ENCODE data around the gene MRPL50.
"Not testable (repeated sequence)": the region's sequence is repeated elsewhere in the genome, so short reads cannot be mapped to it uniquely, and the experiment has no call there.

Gene MRPL50

DNA sequence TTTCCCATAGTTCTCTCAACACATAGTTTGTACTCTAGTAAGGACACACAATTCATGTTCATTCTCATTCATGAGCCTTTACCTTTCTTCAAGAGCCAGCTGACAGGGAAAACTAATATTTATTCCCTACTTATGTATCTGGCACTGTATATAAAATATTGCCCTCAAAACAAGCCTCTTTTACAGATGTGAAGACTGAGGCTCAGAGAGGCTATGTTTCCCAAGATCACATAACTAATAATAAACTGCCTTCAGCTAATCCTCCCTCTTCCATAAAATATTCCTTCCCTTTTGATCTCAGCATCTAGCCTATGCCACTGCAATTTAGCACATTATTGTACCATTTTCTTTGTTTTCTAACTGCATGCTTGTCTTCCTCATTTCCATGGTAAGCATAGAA is 19.0 kb upstream of the MRPL50 start:
- no peak for DNase-seq

- no peak for DNase-seq
Observed at GRCh38 chr9:101415578-101415977, 17.2 kb upstream of the MRPL50 start.

DNA sequence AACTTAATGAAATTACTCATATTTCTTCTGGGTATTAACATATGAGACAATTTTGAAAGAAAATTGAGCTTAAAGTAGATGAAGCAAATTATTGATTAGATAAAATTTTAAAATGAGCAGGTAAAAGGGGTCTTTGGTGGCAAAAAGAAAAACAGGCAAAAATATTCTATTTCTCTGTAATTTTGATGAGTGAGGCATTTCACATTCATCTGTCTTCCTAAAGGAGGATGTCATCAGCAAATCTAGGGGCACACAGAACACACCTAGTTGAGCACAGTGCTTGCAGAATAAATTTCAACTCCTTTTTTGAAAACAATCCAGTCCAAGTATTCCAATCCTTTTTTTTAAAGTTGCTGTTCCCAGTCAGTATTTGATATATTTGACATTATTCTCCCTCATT is 16.4 kb upstream of the MRPL50 start:
- DNase-seq, result no peak

- no peak for DNase-seq
Observed at GRCh38 chr9:101409079-101409477, 10.7 kb upstream of the MRPL50 start.

DNA sequence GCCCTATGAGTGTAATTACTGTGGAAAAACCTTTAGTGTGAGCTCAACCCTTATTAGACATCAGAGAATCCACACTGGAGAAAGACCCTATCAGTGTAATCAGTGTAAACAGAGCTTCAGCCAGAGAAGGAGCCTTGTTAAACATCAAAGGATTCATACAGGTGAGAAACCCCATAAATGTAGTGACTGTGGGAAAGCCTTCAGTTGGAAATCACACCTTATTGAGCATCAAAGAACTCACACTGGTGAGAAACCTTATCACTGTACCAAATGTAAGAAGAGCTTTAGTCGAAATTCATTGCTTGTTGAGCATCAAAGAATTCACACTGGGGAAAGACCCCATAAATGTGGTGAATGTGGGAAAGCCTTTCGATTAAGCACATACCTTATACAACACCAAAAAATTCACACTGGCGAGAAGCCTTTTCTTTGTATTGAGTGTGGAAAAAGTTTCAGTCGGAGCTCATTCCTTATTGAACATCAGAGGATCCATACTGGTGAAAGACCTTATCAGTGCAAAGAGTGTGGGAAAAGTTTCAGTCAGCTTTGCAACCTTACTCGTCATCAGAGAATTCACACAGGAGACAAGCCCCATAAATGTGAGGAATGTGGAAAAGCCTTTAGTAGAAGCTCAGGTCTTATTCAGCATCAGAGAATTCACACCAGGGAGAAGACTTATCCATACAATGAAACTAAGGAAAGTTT is 10.1 kb upstream of the MRPL50 start:
- DNase-seq, result no peak

DNA sequence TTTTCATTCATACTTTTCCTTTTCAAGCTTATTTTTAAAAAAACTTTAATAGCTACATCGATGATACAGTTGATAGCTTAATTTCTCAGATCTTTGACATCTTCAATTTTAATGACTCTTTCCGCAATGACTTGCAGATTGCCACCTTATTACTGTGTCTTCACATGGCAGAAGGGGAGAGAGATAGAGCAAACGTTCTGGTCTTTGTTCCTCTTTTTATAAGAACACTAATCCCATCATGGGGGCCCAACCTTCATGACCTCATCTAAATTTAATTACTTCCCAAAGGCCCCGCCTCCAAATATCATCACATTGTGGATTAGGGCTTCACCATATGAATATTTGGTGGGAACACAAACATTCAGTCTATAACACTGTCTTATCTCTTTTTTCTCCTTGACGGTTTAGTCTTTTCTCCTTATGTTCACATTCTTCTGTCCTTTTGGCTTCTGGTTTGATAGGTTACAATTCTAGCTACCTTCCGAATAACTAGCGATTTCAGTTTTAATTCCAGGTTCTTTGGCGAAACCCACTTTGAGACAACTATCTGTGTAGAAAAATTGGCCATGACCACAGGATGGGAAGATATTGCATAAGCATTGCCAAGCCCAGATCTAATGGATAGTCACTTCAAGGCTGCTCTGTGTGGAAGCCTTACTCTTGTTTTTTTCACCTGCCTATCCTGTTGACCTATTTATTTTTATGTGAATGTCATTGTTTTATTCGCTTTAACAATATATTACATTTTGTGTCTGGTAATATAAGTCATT is 5.3 kb upstream of the MRPL50 start:
- no peak for DNase-seq

DNA sequence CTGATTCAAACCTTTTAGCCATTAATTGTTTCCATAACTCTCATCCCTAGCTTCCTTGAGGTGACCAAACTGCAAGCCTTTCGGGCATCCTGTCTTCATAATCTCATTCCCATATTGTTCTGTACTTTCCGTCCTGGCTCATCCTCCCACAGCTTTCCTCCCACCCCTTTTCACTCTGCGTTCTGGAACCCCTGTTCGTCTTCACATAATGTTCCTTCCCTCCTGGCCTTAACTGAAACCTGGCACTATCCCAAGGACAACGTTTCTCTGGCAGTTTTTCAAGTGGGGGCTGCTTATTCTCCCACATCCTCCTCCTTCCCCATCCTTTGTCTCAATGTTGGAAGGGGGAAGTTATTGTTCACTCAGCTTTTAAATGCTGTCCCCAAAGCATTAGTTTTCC is 1.7 kb upstream of the MRPL50 start:
- peak; percentile 26 for DNase-seq

- no peak for DNase-seq
Observed at GRCh38 chr9:101399643-101399970, 1.2 kb upstream of the MRPL50 start.

DNA sequence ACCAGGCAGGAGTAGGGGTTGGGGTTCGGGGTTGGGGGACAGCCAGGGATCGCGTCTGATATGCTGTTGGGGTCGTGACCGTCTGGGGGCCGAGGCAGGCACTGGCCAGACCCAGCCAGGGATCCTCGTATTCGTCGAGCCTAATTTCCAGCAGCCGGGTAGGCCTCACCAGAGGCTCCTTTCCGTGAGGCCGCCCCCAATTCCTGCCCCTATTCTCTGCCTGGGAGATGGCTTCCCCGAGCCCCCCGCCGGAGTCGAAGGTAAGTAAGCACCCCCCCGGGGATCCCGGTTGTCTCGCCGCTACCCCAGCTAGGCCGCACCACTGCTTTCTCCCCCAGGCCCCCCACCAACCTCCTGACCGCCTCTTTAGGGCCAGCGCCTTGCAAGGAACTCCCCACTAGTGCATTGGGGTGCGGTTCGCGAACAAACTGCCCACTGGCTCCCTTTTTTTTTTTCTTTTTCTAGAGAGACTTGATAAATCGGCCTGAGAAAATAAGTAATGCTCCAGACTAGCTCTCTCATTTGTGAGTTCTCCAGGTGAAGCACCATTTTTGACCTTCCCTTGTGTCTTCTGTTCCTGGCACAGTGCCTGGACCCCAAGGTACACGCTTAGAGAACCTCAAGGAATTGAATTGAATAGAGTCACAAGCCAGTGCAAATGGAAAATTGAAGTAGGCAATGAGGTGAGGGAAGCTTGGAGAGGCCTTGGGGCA is 668 bp upstream of the MRPL50 start:
- DNase-seq, result no peak

DNA sequence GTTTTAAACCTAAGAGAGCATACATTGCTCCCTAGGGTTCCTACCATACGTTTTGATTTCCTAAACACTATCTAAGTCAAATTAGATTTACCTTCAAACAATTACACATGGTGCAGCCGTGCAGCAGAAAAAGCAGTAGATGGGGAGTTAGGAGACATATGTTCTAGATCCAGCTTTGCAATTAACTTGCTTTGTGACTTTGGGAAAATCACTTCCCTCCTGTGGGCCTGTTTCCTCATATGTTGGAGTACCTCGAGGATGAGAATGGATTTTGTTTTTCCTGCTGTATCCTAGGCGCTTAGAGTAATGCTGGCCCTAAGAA is 711 bp downstream of the MRPL50 start:
- no peak for DNase-seq

DNA sequence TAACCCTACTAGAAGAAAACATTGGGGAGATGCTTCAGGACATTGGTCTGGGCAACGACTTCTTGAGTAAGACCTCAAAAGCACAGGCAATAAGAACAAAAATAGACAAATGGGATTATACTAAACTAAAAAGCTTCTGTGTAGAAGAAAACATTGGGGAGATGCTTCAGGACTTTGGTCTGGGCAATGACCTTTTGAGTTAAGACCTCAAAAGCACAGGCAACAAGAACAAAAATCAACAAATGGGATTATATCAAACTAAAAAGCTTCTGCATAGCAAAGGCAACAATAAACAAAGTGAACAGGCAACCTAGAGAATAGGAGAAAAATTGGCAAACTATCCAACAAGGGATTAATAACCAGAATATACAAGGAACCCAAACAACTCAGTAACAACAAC is 3.7 kb downstream of the MRPL50 start:
- no peak for DNase-seq

GRCh38 chr9:101393135-101393534 is 5.3 kb downstream of the MRPL50 start:
- DNase-seq, result no peak

DNA sequence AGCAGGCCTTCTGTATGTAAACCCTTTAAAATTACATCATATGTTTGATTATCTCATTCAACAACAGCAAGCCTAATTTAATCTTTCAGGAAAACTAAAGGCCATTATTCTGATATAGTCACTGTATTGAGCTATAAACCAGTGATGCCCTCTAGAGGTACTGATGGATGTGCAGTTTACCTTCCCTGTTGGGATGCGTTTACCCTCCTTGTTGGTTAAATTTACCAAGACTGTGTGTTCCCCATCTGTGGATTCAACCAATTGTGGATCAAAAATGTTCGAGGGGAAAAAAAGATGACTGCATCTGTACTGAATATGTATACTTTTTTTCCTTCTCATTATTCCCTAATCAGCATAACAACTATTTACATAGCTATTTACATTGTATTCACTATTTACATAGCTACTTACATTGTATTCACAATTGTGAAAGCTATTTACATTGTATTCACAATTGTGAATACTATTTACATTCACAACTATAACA is 9.9 kb downstream of the MRPL50 start:
- DNase-seq, result no peak

DNA sequence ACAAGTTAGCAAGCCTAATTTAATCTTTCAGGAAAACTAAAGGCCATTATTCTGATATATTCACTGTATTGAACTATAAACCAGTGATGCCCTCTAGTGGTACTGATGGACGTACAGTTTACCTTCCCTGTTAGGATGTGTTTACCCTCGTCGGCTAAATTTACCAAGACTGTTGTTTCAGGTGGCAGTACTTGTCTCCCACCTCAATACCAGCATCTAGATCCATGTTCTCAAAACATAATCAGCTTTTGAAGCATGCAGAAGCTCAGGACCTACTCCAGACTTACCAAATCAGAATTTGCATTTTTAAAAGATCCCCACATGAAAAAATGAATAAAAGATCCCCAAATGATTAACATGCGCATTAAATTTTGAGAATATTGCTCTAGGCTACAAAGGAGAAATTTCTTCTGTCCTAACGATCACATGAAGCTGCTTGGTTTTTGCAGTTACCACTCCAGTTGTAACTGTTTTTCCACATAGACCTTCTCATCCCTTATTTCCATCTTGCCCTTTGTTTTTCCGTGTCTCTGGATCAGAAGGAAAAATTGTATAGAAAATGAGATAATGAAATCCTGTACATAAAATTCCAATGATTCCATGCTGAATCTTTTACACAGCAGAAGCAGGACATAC is 10.4 kb downstream of the MRPL50 start:
- DNase-seq, result no peak

- not testable (repeated sequence) for DNase-seq
Observed at GRCh38 chr9:101384873-101385536, 13.4 kb downstream of the MRPL50 start, which contains the start of gene BAAT. BAAT (minus strand) TSS chr9:101385006; CDS start chr9:101371404, 13,602 bp downstream.

GRCh38 chr9:101383361-101383760 is 15.1 kb downstream of the MRPL50 start:
- no peak for DNase-seq

- DNase-seq, result no peak
Observed at GRCh38 chr9:101381833-101382342, 16.5 kb downstream of the MRPL50 start.

DNA sequence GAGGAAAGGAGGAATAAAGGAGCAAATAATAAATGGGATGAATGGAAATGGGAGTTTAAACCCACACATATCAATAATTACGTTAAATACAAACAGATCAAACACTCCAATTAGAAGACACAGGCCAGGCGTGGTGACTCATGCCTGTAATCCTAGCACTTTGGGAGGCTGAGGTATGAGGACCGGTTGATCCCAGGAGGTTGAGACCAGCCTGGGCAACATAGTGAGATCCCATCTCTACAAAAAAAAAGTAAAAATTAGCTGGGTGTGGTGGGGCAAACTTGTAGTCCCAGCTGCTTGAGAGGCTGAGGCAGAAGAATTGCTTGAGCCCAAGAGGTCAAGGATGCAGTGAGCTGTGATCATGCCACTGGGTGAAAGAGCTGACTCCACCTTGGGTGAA is 17.3 kb downstream of the MRPL50 start:
- no peak for DNase-seq

DNA sequence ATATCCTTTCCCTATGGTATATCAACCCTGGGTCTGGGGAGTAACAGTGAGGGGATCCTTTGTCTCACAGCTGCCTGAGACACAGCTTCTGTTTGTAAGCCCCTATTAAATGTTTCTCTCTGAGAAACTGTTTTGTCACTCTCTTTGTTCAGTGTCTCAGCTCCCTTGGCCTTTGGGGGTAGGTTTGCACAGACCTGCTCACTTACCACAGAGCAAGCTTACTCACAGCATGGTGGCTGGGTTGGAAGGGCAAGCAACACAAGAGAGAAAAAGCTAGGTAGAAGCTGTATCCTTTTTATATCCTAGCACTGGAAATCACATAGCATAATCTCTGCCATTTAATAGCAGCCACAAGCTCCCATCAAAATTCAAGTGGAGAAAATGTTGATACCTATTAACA is 18.1 kb downstream of the MRPL50 start:
- DNase-seq, result no peak

DNA sequence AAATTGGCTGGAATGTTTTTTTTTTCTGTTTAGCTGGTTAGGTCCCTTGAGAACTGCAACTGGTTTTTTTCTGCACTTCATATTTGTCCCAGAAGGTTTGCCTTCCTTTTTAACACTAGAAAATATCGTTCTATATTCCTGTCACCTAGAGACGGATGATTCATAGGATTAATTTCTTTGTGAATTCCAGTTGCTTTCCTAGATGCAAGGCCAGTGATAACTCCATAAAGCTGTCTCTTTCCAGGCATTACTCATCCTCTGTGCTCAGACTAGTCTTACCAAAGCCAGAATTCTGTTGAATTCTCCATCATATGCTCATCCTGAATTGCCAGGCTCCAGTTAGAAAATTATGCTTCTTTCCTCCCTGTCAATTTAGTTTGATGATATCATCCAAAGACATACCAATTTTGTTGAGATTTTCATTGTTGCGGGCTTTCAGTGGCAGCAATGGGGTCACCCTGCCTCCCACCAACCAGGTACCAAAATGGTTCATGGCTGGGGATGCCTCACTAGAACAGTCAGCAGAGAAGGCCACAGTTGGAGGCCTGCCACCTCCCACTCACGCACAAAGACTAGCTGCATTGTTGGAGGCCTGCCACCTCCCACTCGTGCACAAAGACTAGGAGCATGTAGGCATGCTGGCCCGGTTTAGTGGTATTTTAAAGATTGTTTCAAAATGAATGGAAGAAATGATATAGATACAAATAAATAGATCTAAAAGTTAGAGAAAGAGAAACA is 22.1 kb downstream of the MRPL50 start:
- no peak for DNase-seq

DNA sequence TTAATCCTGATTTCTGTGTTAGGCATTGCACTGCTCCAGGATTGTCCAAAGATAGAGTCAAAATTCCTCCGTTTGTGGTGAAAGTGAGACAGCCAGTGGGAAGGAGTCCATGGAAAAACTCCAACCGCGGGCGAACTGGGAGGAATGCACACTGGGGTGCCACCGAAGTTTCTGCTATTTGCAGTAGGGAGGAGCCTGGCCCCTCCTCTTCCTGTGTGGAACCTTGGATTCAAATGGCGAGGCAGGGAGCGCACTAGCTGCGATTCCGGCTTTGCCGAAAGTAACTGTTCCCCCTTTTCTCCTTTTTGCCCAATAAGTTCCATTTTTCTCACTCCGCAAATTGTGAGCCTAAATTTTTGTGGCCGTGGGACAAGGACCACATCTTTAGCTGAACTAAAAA is 22.9 kb downstream of the MRPL50 start:
- DNase-seq, result no peak

Measured in femur (tissue), 1 donor.